HG03520 (cell line): ENCODE data around the gene ACACA.

ENCODE experiments used
- ATAC-seq: cut with Tn5 transposase; IDR thresholded peaks from one replicate; pipeline ENCODE4 v1.9.1; 2021; ENCODE audit warnings: mild to moderate bottlenecking, moderate library complexity; ENCODE audit not compliant: unreplicated experiment

The ACACA gene

GRCh38 chr17:37109731-37110710 lies 296.6 kb downstream of the ACACA start:
- no peak for ATAC-seq

- ATAC-seq = no peak
These were observed 297.5 kb downstream of the ACACA start for GRCh38 chr17:37109106-37109505.

GRCh38 chr17:37107406-37108083 lies 299.1 kb downstream of the ACACA start:
- no peak for ATAC-seq

GRCh38 chr17:37106049-37106448 lies 300.6 kb downstream of the ACACA start:
- no peak for ATAC-seq

GRCh38 chr17:37103231-37103630 lies 303.4 kb downstream of the ACACA start:
- ATAC-seq = no peak

- ATAC-seq = no peak
These were observed 305.3 kb downstream of the ACACA start for GRCh38 chr17:37101306-37101705.

GRCh38 chr17:37100231-37100630 lies 306.4 kb downstream of the ACACA start:
- ATAC-seq = no peak

GRCh38 chr17:37098910-37099664 lies 307.5 kb downstream of the ACACA start:
- ATAC-seq = no peak

- no peak for ATAC-seq
These were observed 308.5 kb downstream of the ACACA start for GRCh38 chr17:37098152-37098551.

- ATAC-seq = no peak
These were observed 309.5 kb downstream of the ACACA start for GRCh38 chr17:37097154-37097553.

GRCh38 chr17:37096071-37096470 lies 310.6 kb downstream of the ACACA start:
- no peak for ATAC-seq

GRCh38 chr17:37094391-37094790 lies 312.2 kb downstream of the ACACA start:
- no peak for ATAC-seq

- no peak for ATAC-seq
These were observed 313.9 kb downstream of the ACACA start for GRCh38 chr17:37092701-37093100.

GRCh38 chr17:37092071-37092470 lies 314.6 kb downstream of the ACACA start:
- no peak for ATAC-seq

- no peak for ATAC-seq
These were observed 315.7 kb downstream of the ACACA start for GRCh38 chr17:37090941-37091340.

- no peak for ATAC-seq
These were observed 316.7 kb downstream of the ACACA start for GRCh38 chr17:37089956-37090355.

GRCh38 chr17:37088913-37089312 lies 317.7 kb downstream of the ACACA start:
- no peak for ATAC-seq

- ATAC-seq = no peak
These were observed 318.2 kb downstream of the ACACA start for GRCh38 chr17:37088459-37088858.

- no peak for ATAC-seq
These were observed 319.0 kb downstream of the ACACA start for GRCh38 chr17:37087683-37088082.

- ATAC-seq = no peak
These were observed 319.7 kb downstream of the ACACA start for GRCh38 chr17:37086948-37087347.

GRCh38 chr17:37086334-37086733 lies 320.3 kb downstream of the ACACA start:
- no peak for ATAC-seq
